ENCODE data around the gene NKIRAS2.

DNA sequence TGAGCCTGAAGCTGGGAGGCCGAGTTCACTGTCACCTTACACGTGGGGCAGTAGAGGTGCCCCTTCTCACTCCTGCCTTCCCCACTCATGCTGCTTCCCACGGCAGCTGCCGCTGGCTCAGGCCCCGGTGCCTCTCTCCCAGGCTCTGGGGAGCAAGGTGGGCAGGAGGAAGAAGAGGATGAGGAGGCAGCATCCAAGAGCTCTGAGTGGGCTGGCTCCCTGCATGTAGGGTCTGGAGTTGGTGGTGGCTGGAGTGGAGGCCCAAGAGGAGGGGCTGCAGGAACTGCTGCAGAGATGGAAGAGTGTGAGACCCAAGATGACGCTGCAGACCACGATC, 8.9 kb downstream of the NKIRAS2 start:
- TF ChIP-seq TCF7L2 (IDR thresholded peaks at IDR 0.05; ENCODE audit: low read depth, low read length) (no peak), REST (IDR thresholded peaks at IDR 0.05; ENCODE audit: insufficient read depth in 1 of 2, low read depth in 2 of 2, low read length in 1 of 2) (no peak), POLR2AphosphoS5 (IDR thresholded peaks at IDR 0.05; ENCODE audit: low read depth, low read length) (no peak)
- TF ChIP-seq, protein P1, sequence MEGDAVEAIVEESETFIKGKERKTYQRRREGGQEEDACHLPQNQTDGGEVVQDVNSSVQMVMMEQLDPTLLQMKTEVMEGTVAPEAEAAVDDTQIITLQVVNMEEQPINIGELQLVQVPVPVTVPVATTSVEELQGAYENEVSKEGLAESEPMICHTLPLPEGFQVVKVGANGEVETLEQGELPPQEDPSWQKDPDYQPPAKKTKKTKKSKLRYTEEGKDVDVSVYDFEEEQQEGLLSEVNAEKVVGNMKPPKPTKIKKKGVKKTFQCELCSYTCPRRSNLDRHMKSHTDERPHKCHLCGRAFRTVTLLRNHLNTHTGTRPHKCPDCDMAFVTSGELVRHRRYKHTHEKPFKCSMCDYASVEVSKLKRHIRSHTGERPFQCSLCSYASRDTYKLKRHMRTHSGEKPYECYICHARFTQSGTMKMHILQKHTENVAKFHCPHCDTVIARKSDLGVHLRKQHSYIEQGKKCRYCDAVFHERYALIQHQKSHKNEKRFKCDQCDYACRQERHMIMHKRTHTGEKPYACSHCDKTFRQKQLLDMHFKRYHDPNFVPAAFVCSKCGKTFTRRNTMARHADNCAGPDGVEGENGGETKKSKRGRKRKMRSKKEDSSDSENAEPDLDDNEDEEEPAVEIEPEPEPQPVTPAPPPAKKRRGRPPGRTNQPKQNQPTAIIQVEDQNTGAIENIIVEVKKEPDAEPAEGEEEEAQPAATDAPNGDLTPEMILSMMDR (IDR thresholded peaks at IDR 0.05), result no peak
